Thyroid gland (tissue), 4 donors: ENCODE measurements around the gene PAQR8.

Experiments
- POLR2A ChIP-seq, 2 donors: fragments of 450-650 bp; IDR thresholded peaks; one replicate each; pipeline ENCODE4 v1.6.1; 2017; ENCODE audit warnings: antibody characterized with exemption in 2 of 2, mild to moderate bottlenecking in 2 of 2, moderate library complexity in 1 of 2
- TF ChIP-seq, protein P1 (sequence below), 6 experiments: fragments of 200-600 bp in 3 of 6; fragments of 450-650 bp in 3 of 6; sonication (generic) in 3 of 6; IDR thresholded peaks; one replicate each; pipeline ENCODE4 v1.5.1; 2016 to 2019; ENCODE audit warnings: antibody characterized with exemption in 6 of 6, mild to moderate bottlenecking in 2 of 6, inconsistent platforms in 1 of 6, moderate library complexity in 1 of 6

DNA sequence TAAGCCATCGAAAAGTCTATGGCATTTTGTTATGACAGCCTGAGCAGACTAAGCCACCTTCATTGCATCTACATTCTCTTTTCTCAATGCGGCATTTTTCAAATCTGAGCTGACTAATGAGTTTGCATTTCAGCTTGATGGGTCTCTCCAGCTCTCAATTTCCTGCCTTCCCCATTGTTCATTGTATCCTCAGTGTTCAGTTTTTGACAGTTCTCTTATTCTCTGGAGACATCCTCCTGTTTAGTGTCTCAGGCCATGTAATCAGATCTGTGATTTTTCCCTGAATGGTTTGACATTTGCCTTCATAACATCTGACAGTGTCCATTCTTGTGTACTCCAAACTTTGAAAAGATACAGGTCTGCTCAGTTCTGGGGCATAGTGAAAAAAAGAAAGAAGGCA, 49.5 kb upstream of the PAQR8 start:
- TF ChIP-seq, protein P1, sequence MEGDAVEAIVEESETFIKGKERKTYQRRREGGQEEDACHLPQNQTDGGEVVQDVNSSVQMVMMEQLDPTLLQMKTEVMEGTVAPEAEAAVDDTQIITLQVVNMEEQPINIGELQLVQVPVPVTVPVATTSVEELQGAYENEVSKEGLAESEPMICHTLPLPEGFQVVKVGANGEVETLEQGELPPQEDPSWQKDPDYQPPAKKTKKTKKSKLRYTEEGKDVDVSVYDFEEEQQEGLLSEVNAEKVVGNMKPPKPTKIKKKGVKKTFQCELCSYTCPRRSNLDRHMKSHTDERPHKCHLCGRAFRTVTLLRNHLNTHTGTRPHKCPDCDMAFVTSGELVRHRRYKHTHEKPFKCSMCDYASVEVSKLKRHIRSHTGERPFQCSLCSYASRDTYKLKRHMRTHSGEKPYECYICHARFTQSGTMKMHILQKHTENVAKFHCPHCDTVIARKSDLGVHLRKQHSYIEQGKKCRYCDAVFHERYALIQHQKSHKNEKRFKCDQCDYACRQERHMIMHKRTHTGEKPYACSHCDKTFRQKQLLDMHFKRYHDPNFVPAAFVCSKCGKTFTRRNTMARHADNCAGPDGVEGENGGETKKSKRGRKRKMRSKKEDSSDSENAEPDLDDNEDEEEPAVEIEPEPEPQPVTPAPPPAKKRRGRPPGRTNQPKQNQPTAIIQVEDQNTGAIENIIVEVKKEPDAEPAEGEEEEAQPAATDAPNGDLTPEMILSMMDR (IDR thresholded peaks at IDR 0.05) = no peak
- TF ChIP-seq POLR2A (IDR thresholded peaks at IDR 0.05) = no peak
